DND-41 (cell line): Measurements from ENCODE around the gene MYO1D.

ENCODE experiments used
- ATAC-seq: fragments of 200-7000 bp; cut with Tn5 transposase; 3 replicates; pipeline ENCODE4 v1.9.1; 2021; ENCODE audit warnings: low read depth; ENCODE audit not compliant: insufficient read depth
- DNase-seq: peaks from one replicate; pipeline ENCODE4 v3.0.0-alpha.2; 2020
- H2AFZ ChIP-seq: 2 replicates; pipeline ENCODE4 v1.6.0; 2012; ENCODE audit warnings: low read depth, low read length
- H3K27ac ChIP-seq: 2 replicates; pipeline ENCODE4 v1.5.1; 2012; ENCODE audit warnings: low read length, inconsistent platforms
- H3K27me3 ChIP-seq: fragments of 200-600 bp; sonication (generic); 2 replicates; pipeline ENCODE4 v1.6.0; 2012; ENCODE audit warnings: low read length, mild to moderate bottlenecking, inconsistent platforms; ENCODE audit not compliant: insufficient read depth, poor library complexity
- H3K36me3 ChIP-seq: 2 replicates; pipeline ENCODE4 v1.5.1; 2012; ENCODE audit warnings: low read length, inconsistent platforms; ENCODE audit not compliant: insufficient read depth
- H3K4me1 ChIP-seq: 2 replicates; pipeline ENCODE4 v1.5.1; 2012; ENCODE audit warnings: mild to moderate bottlenecking, low read length; ENCODE audit not compliant: insufficient read depth
- H3K4me2 ChIP-seq: 2 replicates; pipeline ENCODE4 v1.6.0; 2012; ENCODE audit warnings: mild to moderate bottlenecking, moderate library complexity, low read length, inconsistent platforms; ENCODE audit not compliant: insufficient read depth
- H3K4me3 ChIP-seq, 2 experiments: fragments of 200-600 bp in 1 of 2; shearing (Covaris generic) in 1 of 2; 2 replicates each; pipeline ENCODE4 v1.5.1; 2012 to 2016; ENCODE audit warnings: inconsistent platforms in 2 of 2, low read length in 2 of 2, mild to moderate bottlenecking in 2 of 2, low read depth in 1 of 2, moderate library complexity in 1 of 2
- H3K79me2 ChIP-seq: 2 replicates; pipeline ENCODE4 v1.6.0; 2012; ENCODE audit warnings: low read length, inconsistent platforms; ENCODE audit not compliant: insufficient read depth
- H3K9ac ChIP-seq: 2 replicates; pipeline ENCODE4 v1.6.0; 2012; ENCODE audit warnings: low read depth, mild to moderate bottlenecking, inconsistent platforms, low read length, moderate library complexity
- H3K9me3 ChIP-seq: 2 replicates; pipeline ENCODE4 v1.5.1; 2012; ENCODE audit warnings: low read length, moderate library complexity, mild to moderate bottlenecking, inconsistent platforms; ENCODE audit not compliant: insufficient read depth, severe bottlenecking
- H4K20me1 ChIP-seq: 2 replicates; pipeline ENCODE4 v1.6.0; 2012; ENCODE audit warnings: low read length; ENCODE audit not compliant: insufficient read depth
- CTCF ChIP-seq: IDR thresholded peaks from 2 replicates; pipeline ENCODE4 v1.5.1; 2012; ENCODE audit warnings: borderline replicate concordance, low read length, moderate library complexity, mild to moderate bottlenecking; ENCODE audit not compliant: poor library complexity, severe bottlenecking; ENCODE audit errors: extremely low read depth
- EZH2 ChIP-seq: IDR thresholded peaks from 3 replicates; pipeline ENCODE4 v1.6.1; 2012; ENCODE audit warnings: borderline replicate concordance, low read depth, mild to moderate bottlenecking, moderate library complexity, low read length, inconsistent platforms; ENCODE audit not compliant: severe bottlenecking

The MYO1D gene

GRCh38 chr17:32626379-32626791 is 250.5 kb downstream of the MYO1D start:
- Histone ChIP-seq H3K27ac (no peak overlapping the region), H3K27me3 (peaks cover 26% of the 10 kb centered on the region), H4K20me1 (no peaks in the 10 kb centered on the region), H3K9ac (no peak overlapping the region), H2AFZ (no peak overlapping the region), H3K4me3 (no peak overlapping the region), H3K36me3 (no peaks in the 10 kb centered on the region), H3K79me2 (no peaks in the 10 kb centered on the region), H3K4me2 (no peak overlapping the region), H3K4me1 (no peaks in the 10 kb centered on the region), H3K9me3 (no peaks in the 10 kb centered on the region)
- ATAC-seq = no peak
- TF ChIP-seq CTCF = no peak
- TF ChIP-seq EZH2 = no peak
- DNase-seq = no peak

- H2AFZ ChIP-seq = no peak overlapping the region
- DNase-seq = no peak
Measured at GRCh38 chr17:32625971-32626370, 251.0 kb downstream of the MYO1D start.

GRCh38 chr17:32623196-32623595 is 253.7 kb downstream of the MYO1D start:
- Histone ChIP-seq H3K27me3 (peaks cover 24% of the 10 kb centered on the region), H3K79me2 (no peaks in the 10 kb centered on the region), H3K9ac (no peak overlapping the region), H3K4me1 (no peaks in the 10 kb centered on the region), H2AFZ (no peak overlapping the region), H3K36me3 (no peaks in the 10 kb centered on the region), H4K20me1 (no peaks in the 10 kb centered on the region), H3K27ac (no peak overlapping the region), H3K4me2 (no peak overlapping the region), H3K4me3 (no peak overlapping the region), H3K9me3 (no peaks in the 10 kb centered on the region)
- TF ChIP-seq EZH2 (no peak), CTCF (no peak)
- no peak for ATAC-seq
- DNase-seq = no peak

More at GRCh38 chr17:32625971-32626370, 251.0 kb downstream of the MYO1D start:
- Histone ChIP-seq H3K36me3 (no peaks in the 10 kb centered on the region), H3K9ac (no peak overlapping the region), H3K4me1 (no peaks in the 10 kb centered on the region), H4K20me1 (no peaks in the 10 kb centered on the region), H3K79me2 (no peaks in the 10 kb centered on the region), H3K27me3 (peaks cover 26% of the 10 kb centered on the region), H3K4me3 (no peak overlapping the region), H3K4me2 (no peak overlapping the region), H3K27ac (no peak overlapping the region), H3K9me3 (no peaks in the 10 kb centered on the region)
- ATAC-seq = no peak
- TF ChIP-seq CTCF (no peak), EZH2 (no peak)

- no peaks in the 10 kb centered on the region for H3K9me3 ChIP-seq
- H3K36me3 ChIP-seq = no peaks in the 10 kb centered on the region
- no peak overlapping the region for H3K9ac ChIP-seq
- H3K4me3 ChIP-seq = no peak overlapping the region
- H3K4me1 ChIP-seq = no peaks in the 10 kb centered on the region
- H3K79me2 ChIP-seq = no peaks in the 10 kb centered on the region
- DNase-seq (no peak), ATAC-seq (no peak)
- no peak overlapping the region for H2AFZ ChIP-seq
- TF ChIP-seq CTCF (no peak), EZH2 (no peak)
- H3K27ac ChIP-seq = no peak overlapping the region
- H4K20me1 ChIP-seq = no peaks in the 10 kb centered on the region
- peaks cover 18% of the 10 kb centered on the region for H3K27me3 ChIP-seq
- H3K4me2 ChIP-seq = no peak overlapping the region
Measured at GRCh38 chr17:32622540-32622939, 254.4 kb downstream of the MYO1D start.
